MCF 10A (cell line): ENCODE results near the gene TBX2. TPM values are rescaled to one million over a fixed set of nuclear protein-coding genes. Genes with fewer than 3 reads are reported as not detected.

Source experiments
- BruUV-seq: library from RNA; stranded (reverse); fragments of 400-500 nt; replicated peaks from 2 replicates; lab custom pipeline; 2021; lab: Mats Ljungman, UMichigan
- CTCF ChIA-PET: fragments of 300-600 bp; sonication (Branson Sonifier 250); formaldehyde crosslinking; extraction: SDS; loops from one replicate; lab custom pipeline; 2021; ENCODE audit warnings: antibody characterized with exemption, inconsistent platforms; lab: Yijun Ruan, JAX
- POLR2A ChIA-PET: fragments of 300-600, 350-650 bp; sonication (Branson Sonifier 250); formaldehyde crosslinking; extraction: SDS; loops from one replicate; lab custom pipeline; 2020; ENCODE audit warnings: antibody characterized with exemption, inconsistent platforms; lab: Yijun Ruan, JAX
- DNase-seq: peaks from one replicate; pipeline ENCODE4 v3.0.0-alpha.2; 2018; ENCODE audit not compliant: unreplicated experiment
- H3K27ac Mint-ChIP-seq: one replicate; pipeline ENCODE4 v1.8.0; 2022; ENCODE audit warnings: mild to moderate bottlenecking, low read depth, mixed read lengths; ENCODE audit not compliant: unreplicated experiment
- H3K27me3 Mint-ChIP-seq: one replicate; pipeline ENCODE4 v1.8.0; 2022; ENCODE audit warnings: mixed read lengths; ENCODE audit not compliant: insufficient read depth, unreplicated experiment
- H3K36me3 Mint-ChIP-seq: one replicate; pipeline ENCODE4 v1.8.0; 2022; ENCODE audit warnings: mild to moderate bottlenecking, moderate library complexity, mixed read lengths; ENCODE audit not compliant: insufficient read depth, unreplicated experiment
- H3K4me1 Mint-ChIP-seq: one replicate; pipeline ENCODE4 v1.8.0; 2022; ENCODE audit warnings: mixed read lengths; ENCODE audit not compliant: insufficient read depth, unreplicated experiment
- H3K4me3 Mint-ChIP-seq: one replicate; pipeline ENCODE4 v1.8.0; 2022; ENCODE audit warnings: mild to moderate bottlenecking, moderate library complexity, mixed read lengths; ENCODE audit not compliant: unreplicated experiment
- H3K9me3 Mint-ChIP-seq: one replicate; pipeline ENCODE4 v1.8.0; 2022; ENCODE audit warnings: mixed read lengths; ENCODE audit not compliant: unreplicated experiment
- intact Hi-C: fragments of 100-400 bp; cut with micrococcal nuclease; formaldehyde crosslinking; loops from 2 replicates; pipeline ENCODE4 v1.14.1; 2022
- total RNA-seq: library from RNA; stranded (reverse); gene quantifications from 2 replicates; pipeline ENCODE4 v1.2.3, GENCODE V29; 2022
- TF ChIP-seq, protein P1 (sequence below): fragments of 200-600 bp; IDR thresholded peaks from one replicate; pipeline ENCODE4 v1.8.0; 2022; ENCODE audit warnings: antibody characterized with exemption, mild to moderate bottlenecking; ENCODE audit not compliant: unreplicated experiment

Gene TBX2
- total RNA-seq, 1 experiment from 2014 or later, result 1.5 TPM

DNA sequence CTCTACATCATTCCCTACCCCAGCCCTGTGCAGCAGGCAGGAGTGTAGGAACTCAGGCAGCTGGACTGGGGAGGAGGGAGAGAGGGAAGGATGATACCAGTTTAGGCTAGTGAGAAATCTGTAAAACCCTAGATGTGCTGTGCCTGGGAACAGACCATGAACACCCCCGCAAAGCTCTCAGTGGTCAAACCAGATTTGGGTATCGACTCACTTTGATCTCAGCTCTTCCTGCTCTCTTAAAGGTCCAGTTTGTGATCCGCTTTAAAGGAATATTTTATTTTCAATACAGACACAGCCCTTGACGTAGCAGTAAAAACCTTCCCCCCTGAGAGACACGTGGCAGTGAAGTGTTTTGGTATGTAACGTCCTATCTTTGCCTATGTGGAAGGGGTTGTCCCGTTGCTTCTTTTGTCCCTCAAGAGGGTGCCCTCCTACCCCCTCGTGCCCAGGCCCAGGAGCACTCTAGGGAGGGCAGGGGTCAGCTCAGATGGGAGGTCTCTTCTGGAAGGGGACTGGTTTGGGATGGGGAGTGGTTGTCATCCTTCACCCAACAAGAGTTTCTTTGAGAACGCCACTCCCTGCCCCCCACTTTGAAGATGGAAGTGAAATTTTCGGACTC is 19.3 kb upstream of the TBX2 start:
- POLR2A ChIA-PET, result interaction anchor here (0.6 kb wide), 1 partner anchor 8 kb away, joined by 3 read pairs; no protein-coding TSS in a partner anchor
- H3K4me1 Mint-ChIP-seq, result no peaks in the 10 kb centered on the region

DNA sequence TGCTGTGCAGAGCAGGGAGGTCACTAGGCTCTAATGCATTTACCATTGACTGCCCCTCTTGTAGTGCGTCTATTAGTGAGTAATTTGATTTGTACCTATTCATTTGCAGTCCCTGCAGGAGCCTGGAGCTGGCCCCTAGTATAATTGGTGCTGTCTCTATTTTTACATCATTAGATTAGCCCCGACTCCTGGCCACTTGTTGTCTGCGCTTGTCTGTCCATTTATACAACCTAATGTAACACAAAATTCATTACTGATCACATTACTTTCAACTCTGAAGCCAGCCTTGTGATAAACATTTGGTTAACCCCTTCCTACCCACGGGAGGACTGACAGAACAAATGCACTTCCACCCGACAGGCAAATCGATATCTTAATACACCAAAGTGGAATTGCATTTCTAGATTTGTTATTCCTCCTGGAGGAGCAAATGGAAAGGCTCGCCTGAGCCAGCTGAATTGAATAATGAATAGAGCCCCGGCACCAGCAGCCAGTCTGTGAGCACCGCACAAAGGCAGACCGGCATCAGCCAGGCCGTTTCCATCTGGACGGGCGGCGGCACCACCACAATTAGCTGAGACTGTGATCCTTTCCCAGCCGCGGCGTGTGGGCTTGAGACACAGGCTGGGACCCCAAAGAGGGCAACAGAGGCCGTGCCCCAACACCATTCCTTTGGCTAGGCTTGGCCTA is 18.7 kb upstream of the TBX2 start:
- H3K27me3 Mint-ChIP-seq, result no peaks in the 10 kb centered on the region
- H3K27ac Mint-ChIP-seq, result no peak overlapping the region
- H3K4me1 Mint-ChIP-seq, result no peaks in the 10 kb centered on the region
- no peak overlapping the region for H3K4me3 Mint-ChIP-seq
- intact Hi-C loops, result no loop called here
- CTCF ChIA-PET, result no interaction called here
- BruUV-seq, result no TSS peak
- TF ChIP-seq, protein P1, sequence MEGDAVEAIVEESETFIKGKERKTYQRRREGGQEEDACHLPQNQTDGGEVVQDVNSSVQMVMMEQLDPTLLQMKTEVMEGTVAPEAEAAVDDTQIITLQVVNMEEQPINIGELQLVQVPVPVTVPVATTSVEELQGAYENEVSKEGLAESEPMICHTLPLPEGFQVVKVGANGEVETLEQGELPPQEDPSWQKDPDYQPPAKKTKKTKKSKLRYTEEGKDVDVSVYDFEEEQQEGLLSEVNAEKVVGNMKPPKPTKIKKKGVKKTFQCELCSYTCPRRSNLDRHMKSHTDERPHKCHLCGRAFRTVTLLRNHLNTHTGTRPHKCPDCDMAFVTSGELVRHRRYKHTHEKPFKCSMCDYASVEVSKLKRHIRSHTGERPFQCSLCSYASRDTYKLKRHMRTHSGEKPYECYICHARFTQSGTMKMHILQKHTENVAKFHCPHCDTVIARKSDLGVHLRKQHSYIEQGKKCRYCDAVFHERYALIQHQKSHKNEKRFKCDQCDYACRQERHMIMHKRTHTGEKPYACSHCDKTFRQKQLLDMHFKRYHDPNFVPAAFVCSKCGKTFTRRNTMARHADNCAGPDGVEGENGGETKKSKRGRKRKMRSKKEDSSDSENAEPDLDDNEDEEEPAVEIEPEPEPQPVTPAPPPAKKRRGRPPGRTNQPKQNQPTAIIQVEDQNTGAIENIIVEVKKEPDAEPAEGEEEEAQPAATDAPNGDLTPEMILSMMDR, result no peak
- no peaks in the 10 kb centered on the region for H3K9me3 Mint-ChIP-seq
- no peak for DNase-seq
- POLR2A ChIA-PET, result interaction anchor here (0.6 kb wide), 1 partner anchor 19 kb away, joined by 3 read pairs; the partner anchor contains the start of gene TBX2
- no peaks in the 10 kb centered on the region for H3K36me3 Mint-ChIP-seq

More for the DNA sequence above, 19.3 kb upstream of the TBX2 start:
- H3K27me3 Mint-ChIP-seq, result no peaks in the 10 kb centered on the region
- H3K27ac Mint-ChIP-seq, result no peak overlapping the region
- H3K36me3 Mint-ChIP-seq, result no peaks in the 10 kb centered on the region
- CTCF ChIA-PET, result interaction anchor here (0.7 to 1.5 kb wide), 2 partner anchors 9 to 23 kb away, joined by 3 to 4 read pairs; no protein-coding TSS in a partner anchor
- H3K9me3 Mint-ChIP-seq, result no peaks in the 10 kb centered on the region
- TF ChIP-seq, protein P1, result no peak
- no TSS peak for BruUV-seq
- intact Hi-C loops, result no loop called here
- no peak for DNase-seq
- H3K4me3 Mint-ChIP-seq, result no peak overlapping the region

DNA sequence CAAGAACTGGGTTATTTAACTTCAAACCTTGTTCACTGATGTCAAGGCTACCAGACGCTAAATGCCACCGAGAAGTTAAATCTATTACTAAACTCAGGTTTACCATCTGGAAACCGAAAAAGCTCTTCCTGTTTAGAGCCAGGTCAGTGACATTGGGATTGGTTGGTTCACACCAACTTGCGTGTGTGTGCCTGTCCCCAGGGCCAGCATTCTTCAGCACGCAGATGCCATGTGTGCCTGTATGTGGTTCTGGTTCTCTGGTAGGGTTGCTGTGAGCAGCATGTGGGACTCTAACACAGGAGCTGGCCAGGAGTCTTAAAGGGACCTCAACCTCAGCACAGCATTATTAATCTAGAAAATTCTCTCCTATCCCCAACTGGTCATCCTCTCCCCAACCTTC is 18.1 kb upstream of the TBX2 start:
- no peak for DNase-seq
- ChIA-PET POLR2A (interaction anchor here (0.6 kb wide), 1 partner anchor 18 kb away, joined by 3 read pairs; the partner anchor contains the start of gene TBX2), CTCF (no interaction called here)
- Mint-ChIP-seq H3K4me1 (no peaks in the 10 kb centered on the region), H3K27ac (no peak overlapping the region), H3K4me3 (no peak overlapping the region), H3K9me3 (no peaks in the 10 kb centered on the region), H3K27me3 (no peaks in the 10 kb centered on the region), H3K36me3 (no peaks in the 10 kb centered on the region)
- BruUV-seq, result no TSS peak
- TF ChIP-seq, protein P1, result no peak
- intact Hi-C loops, result no loop called here
